Melanocyte of skin (primary cell): Measurements from ENCODE around the gene PRIMPOL. TPM values are rescaled to one million over a fixed set of nuclear protein-coding genes. Genes with fewer than 3 reads are reported as not detected.

ENCODE experiments used
- total RNA-seq, 2 donors: library from RNA; depleted of rRNA; stranded (reverse); fragments of >200 nt; gene quantifications; 2 replicates each; pipeline ENCODE4 v1.2.3, GENCODE V29; 2012

Gene PRIMPOL
- total RNA-seq, result 10 to 100 TPM in 1 of 2 donors, 1 to 10 TPM in 1; 9.3 to 15.3 TPM

DNA sequence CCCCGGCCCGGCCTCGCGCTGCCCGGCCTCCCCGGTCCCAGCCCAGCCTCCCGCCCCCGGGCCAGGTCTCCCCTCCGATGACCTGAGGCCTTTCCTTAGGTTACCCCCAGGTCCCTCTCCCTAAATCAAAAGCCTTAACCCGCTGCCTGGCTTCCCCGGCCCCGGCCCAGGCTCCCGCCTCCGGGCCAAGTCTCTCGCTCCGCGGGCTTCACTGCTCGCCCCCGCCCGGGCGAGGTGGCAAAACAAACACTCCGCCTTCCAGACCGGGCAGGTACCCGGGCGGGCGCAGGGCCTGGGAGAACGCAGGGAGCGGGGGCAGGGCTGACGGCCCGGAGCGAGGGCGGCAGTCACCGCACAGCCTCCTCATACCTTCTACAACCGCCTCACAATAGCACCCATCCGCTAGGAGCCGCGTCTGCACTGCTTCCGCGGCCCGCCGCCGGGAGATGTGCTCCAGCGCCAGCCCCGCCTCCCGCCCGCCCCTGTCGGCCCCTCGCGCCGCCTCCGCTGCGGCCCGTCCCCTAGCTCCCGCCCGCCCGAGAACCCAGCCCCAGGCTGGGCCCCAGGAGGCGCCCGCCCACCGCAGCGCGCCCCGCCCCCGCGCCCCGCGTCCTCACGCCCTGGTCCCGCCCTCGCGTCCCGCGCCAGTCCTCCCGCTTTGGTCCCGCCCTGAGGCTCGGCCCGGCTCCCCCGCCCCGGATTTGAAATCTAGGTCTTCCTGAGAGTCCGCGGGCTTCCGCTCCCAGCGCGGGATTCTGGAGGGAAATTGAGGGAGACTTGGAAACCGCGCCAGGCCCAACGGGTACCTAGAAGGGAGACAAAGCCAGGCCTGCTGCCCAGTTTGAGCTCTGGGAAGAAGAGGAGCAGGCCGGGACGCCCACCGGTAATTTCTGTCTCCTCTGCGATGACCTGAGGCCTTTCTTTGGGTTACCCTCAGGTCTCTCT is at the start of gene PRIMPOL, which contains the start of gene CASP3:
Gene PRIMPOL (plus strand): TSS at position 713 of the 945 bp plus-strand sequence. CDS start 7,403 bp downstream, outside the sequence.
Gene CASP3 (minus strand): TSS at position 422 of the 945 bp plus-strand sequence. CDS start 10,994 bp downstream, outside the sequence.

DNA sequence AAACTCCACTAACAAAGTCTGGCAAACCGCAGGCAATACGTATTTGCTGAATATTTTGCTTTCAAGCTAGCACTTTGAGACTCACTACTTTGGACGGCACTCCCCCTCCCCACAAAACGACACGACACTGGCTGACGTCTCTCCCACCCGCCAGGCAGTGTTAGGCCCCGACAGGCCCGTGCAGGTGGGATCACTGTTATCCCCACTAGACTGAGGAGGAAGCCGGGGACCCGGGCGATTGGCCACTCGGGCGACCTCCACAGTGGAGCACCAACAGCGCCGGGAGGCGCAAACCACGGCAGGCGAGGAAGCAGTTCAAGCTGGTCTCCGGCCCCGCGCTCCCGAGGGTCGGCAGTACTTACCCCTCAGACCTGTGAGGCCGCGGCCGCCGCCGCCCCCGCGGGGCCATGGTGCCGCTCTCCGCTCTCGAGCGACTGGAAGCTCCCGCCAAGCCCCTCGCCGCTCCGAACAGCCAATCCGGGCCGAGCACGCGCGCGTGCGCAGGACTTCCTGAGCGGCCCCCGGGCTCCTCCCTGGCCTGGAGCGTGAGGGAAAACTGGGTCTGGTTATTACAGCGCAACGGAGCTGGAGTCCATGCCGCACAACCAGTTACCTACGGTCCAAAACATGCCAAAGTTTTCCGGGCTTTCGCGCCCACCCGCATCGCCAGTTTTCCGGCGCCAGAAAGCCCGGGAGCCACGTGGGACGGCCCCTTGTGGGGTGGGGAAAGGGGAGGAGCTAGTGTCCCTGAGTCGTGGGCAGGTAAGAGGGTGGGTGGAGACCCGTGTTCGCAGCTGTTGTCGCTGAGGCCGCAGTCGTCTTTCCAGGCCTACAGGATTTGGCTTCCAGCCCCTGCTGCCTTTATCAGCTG is 84.4 kb downstream of the PRIMPOL start, which contains the start of gene CENPU:
Gene CENPU (minus strand): TSS at position 443 of the 871 bp plus-strand sequence. CDS start 34 bp downstream, at position 409.

Other genes with a start within 250 kb of the PRIMPOL start
- gene IRF2, start 175.2 kb upstream of the PRIMPOL start, total RNA-seq, result 10 to 100 TPM; 29.9 to 33.0 TPM
- gene CASP3, start 291 bp upstream of the PRIMPOL start, total RNA-seq, result 10 to 100 TPM; 25.1 to 49.0 TPM
- gene CENPU, start 84.4 kb downstream of the PRIMPOL start, total RNA-seq, result 10 to 100 TPM; 27.9 to 46.3 TPM
- gene ACSL1, start 176.2 kb downstream of the PRIMPOL start, total RNA-seq, result 10 to 100 TPM; 66.8 to 80.9 TPM